HG03439 (cell line): ENCODE results near the gene BBOX1.
"Not testable (repeated sequence)": the region's sequence is repeated elsewhere in the genome, so short reads cannot be mapped to it uniquely, and the experiment has no call there.

Source experiments
- ATAC-seq: cut with Tn5 transposase; IDR thresholded peaks from one replicate; pipeline ENCODE4 v1.9.1; 2021; ENCODE audit warnings: mild to moderate bottlenecking, moderate library complexity; ENCODE audit not compliant: unreplicated experiment

The BBOX1 gene

DNA sequence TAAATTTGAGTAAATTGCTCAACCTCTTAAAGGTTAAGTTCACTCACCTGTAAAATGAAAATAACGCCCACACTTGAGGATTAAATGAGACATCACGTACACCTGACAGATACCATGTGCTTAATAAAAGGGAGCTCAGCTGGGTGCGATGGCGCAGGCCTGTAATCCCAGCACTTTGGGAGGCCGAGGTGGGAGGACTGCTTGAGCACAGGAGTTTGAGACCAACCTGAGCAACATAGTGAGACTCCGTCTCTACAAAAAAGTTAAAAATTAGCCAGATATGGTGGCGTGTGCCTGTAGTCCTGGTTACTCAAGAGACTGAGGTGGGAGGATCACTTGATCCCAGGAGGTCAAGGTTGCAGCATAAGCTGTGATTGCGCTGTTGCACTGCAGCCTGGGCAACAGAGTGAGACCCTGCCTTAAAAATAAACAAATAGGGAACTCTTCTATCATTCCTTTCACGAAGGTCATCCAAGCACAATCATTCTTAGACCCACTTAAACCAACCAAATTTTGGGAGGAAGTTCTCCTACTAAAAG, 134.1 kb downstream of the BBOX1 start:
- no peak for ATAC-seq

DNA sequence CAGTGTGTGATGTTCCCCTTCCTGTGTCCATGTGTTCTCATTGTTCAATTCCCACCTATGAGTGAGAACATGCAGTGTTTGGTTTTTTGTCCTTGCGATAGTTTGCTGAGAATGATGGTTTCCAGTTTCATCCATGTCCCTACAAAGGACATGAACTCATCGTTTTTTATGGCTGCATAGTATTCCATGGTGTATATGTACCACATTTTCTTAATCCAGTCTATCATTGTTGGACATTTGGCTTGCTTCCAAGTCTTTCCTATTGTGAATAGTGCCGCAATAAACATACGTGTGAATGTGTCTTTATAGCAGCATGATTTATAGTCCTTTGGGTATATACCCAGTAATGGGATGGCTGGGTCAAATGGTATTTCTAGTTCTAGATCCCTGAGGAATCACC, 134.9 kb downstream of the BBOX1 start:
- not testable (repeated sequence) for ATAC-seq
